COLO668 (cell line): ENCODE data around the gene SH3D19.

ENCODE experiments used
- DNase-seq: peaks from one replicate; lab custom pipeline; 2025; ENCODE audit not compliant: unreplicated experiment; lab: John Stamatoyannopoulos, UW

Gene SH3D19

DNA sequence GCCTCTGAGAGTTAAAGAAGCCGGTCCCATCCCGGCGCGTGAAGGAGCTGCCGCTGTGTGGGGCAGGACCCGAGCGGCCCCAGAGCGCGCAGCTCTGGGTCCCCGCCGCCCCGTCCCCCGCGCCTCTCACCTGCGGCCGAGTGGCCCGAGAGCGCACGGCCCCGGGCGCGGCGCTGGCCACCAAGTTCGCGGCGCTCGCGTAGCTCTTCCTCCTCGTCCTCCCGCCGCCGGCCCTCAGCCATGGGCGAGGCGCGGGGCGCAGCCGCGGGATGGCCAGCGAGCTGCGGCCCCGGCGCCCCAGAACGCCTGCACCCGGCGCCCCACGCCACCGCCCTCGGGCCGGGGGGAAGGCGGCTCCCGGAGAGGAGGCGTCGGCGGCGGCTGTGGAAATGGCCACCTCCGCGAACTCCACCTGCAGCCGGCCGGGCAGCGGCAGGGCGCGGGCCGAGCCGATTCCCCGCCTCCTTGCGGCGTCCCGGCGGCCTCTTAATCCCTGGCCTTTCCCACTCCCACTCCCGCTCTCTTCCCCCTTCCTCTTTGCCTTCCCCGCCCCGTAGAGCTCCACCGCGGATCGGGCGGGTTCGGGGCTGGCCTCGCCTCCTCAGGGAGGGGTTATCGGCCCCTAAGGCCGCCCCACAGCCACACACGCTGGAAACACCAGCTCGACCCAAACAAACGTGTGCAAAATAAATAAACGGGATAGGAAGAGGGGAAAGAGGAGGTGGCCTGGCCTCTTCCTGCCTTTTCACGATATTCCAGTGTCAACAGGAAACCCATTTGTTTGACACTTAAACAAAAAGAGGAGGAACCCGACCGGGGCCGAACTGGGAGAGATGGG, at the start of gene SH3D19:
Gene SH3D19 (minus strand): TSS at position 495 of the 838 bp plus-strand sequence. CDS start 253 bp downstream, at position 242.
- DNase-seq, result peak; percentile 80

- DNase-seq, result peak; percentile 72
These were observed 37.2 kb upstream of the SH3D19 start for GRCh38 chr4:151362404-151363164.

DNA sequence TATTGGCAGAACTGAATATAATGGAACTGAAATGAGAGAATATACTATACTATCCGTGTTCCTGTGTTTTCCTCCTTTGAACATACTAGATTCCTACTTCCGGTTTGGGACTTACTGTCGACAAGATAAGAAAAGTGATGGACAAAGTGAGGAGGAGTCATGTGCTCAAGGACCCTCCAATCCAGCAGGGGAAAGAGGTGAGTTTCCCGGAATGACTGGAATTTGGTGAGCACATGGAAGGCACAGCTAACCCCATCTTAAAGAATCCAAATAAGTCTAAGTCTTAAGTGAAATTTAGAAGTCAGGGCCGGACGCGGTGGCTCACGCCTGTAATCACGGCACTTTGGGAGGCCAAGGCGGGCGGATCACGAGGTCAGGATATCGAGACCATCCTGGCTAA, 36.6 kb upstream of the SH3D19 start:
- no peak for DNase-seq

DNA sequence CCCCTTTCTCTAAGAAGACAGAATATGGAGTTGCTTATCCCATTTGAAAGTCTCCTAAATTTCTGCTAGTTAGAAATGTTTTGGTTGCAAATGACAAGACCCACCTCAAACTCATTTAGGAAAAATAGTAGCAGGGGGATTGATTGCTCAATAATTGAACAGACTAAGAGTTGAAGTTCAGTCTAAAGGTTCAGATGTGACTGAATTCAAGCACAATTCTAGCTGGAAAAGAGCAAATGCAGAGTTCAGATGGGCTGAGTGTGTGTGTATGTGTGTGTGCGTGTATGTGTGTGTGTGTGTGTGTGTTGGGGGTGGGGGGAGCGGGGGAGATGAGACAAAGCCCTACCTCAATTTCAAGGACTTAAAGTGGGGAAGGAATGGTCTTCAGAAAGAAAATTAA, 35.7 kb upstream of the SH3D19 start:
- DNase-seq, result no peak

GRCh38 chr4:151359576-151359975, 34.2 kb upstream of the SH3D19 start:
- DNase-seq, result peak; percentile 9

GRCh38 chr4:151358266-151358665, 32.9 kb upstream of the SH3D19 start:
- no peak for DNase-seq

- no peak for DNase-seq
These were observed 31.1 kb upstream of the SH3D19 start for GRCh38 chr4:151356510-151356909.

GRCh38 chr4:151355155-151355554, 29.8 kb upstream of the SH3D19 start:
- DNase-seq, result no peak

- DNase-seq, result no peak
These were observed 22.3 kb upstream of the SH3D19 start for GRCh38 chr4:151347490-151348235.

- no peak for DNase-seq
These were observed 19.5 kb upstream of the SH3D19 start for GRCh38 chr4:151344948-151345347.

DNA sequence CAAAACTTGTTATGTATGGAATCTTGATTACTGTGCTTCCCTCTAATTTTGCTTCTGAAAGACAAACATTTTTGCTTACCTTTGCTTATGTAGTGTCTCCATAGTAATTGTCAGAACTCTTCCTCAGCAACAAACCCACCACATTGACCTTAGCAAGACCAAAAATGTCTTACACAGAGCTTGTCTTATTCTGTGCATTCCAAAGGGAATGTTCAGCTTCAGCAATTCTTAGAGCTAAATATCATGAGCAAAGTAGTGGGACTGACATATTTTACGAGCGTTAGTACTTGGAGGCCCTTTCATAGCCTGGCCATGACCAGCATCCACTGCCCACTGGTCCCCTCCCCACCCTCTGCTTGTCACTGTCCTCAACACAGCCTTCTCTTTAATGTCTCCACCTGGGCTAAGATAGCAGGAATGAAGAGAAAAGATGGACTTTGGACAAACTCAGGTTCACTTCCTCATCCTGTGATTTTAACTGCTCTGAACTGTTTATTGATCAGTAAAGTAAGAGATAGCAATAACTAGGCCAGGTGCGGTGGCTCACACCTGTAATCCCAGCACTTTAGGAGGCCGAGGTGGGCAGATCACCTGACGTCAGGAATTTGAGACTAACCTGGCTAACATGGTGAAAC, 15.5 kb upstream of the SH3D19 start:
- no peak for DNase-seq

DNA sequence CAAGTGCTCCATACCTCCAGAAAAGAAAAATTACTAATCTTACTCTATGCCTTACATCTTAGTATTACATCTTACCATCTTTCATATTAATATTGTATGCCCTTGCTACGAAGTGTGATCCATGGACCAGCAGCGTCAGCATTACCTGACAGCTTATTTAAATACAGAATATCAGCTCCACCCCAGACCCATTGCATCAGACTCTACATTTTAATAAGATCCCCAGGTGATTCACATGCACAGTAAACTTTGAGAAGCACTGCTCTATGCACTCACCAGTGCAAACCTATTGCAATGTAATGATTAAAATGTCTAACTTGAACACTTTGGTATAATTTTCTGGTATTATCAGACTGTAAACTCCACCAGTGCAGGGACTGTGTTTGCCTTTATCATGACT, 14.1 kb upstream of the SH3D19 start:
- DNase-seq, result no peak

DNA sequence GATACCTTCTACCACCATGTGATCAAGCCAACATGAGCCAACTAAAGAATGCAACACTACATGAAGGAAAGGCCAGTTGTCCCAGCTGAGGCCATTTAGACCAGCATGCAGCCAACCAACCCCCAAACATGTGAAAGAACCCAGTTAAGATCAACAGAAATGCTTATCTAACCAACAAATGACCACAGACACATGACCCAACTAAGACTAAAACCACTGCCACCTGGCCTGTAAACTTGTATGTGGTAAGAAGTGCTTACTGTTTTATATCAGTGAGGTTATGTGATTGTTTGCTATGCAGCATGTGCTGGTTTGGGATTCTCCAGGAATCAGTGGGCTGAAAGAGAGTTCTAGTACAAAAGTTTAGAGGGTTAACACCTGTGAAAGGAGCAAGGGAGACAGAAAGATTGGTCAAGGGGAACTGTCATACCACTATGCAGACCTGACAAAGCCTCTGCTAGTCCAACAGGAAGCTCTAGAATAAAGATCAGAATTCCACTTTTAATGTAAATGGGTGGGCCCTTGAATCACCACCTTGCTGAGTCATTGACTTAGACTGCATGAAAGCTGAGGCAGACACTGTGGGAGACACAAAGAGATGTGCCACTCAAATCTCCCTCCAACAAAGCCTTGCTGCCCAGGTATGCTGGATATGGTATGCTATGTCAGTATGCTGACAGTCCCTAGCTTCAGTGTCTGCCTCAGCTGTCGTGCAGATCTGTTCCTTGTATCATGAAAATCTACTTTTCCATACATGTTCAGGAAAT, 6.1 kb upstream of the SH3D19 start:
- no peak for DNase-seq

- no peak for DNase-seq
These were observed 4.0 kb upstream of the SH3D19 start for GRCh38 chr4:151329217-151330007.

- DNase-seq, result no peak
These were observed 493 bp upstream of the SH3D19 start for GRCh38 chr4:151325949-151326246.

- DNase-seq, result peak; percentile 58
These were observed 674 bp downstream of the SH3D19 start for GRCh38 chr4:151324752-151325110.

- no peak for DNase-seq
These were observed 1.2 kb downstream of the SH3D19 start for GRCh38 chr4:151324124-151324751.

GRCh38 chr4:151323667-151324066, 1.7 kb downstream of the SH3D19 start:
- DNase-seq, result no peak

GRCh38 chr4:151322570-151322969, 2.8 kb downstream of the SH3D19 start:
- DNase-seq, result no peak
